ENCODE data around the gene PITPNM2. TPM values are rescaled to one million over a fixed set of nuclear protein-coding genes. Genes with fewer than 3 reads are reported as not detected.

PITPNM2 gene
- total and polyA plus RNA-seq, 2 of the 8 experiments (the other 6 are each of a cell fraction or from before 2014, with no cell fraction given) = 0.59 to 3.4 TPM

DNA sequence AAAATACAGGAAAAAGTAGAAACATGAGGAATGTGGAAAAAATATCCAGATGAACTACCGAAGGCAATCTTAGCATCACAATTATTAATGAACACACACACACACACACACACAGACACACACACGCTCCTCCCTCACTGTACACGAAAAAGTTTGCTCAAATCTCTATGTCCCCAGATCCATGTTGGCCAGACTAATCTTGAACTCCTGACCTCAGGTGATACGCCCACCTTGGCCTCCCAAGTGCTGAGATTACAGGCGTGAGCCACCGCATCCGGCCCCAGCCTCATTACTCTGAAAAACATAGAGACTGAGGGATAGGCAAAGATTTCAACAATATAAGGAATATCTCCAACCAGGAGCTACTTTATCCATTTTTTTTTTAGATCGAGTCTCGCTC, 17.2 kb downstream of the PITPNM2 start:
- Histone ChIP-seq H3K4ac (replicated peaks; ENCODE audit: insufficient read length, low read depth, low read length) (no peak overlapping the region), H2BK5ac (ENCODE audit: low read depth, low read length) (no peak overlapping the region), H3K79me2 (ENCODE audit: control insufficient read depth in 1 of 2, insufficient read depth in 2 of 2, low read length in 2 of 2) (no peaks in the 10 kb centered on the region), H4K20me1 (replicated peaks in 1 of 2; ENCODE audit: control insufficient read depth in 1 of 2, insufficient read depth in 2 of 2, low read length in 2 of 2) (no peaks in the 10 kb centered on the region), H2BK15ac (ENCODE audit: low read length) (no peak overlapping the region), H2BK12ac (ENCODE audit: low read depth, low read length) (no peak overlapping the region), H4K5ac (ENCODE audit: insufficient read length, low read depth, low read length) (no peak overlapping the region), H3K4me3 (ENCODE audit: extremely low read depth in 1 of 4, insufficient read depth in 2 of 4, low read depth in 3 of 4, low read length in 4 of 4) (no peak overlapping the region), H3K14ac (ENCODE audit: insufficient read length) (no peak overlapping the region), H2AFZ (ENCODE audit: low read length) (no peak overlapping the region), H2BK20ac (ENCODE audit: low read length) (no peak overlapping the region), H3K27me3 (replicated peaks in 1 of 4; ENCODE audit: control insufficient read depth in 3 of 4, extremely low read depth in 1 of 4, insufficient read depth in 3 of 4, low read length in 3 of 4) (no peaks in the 10 kb centered on the region), H4K8ac (ENCODE audit: extremely low read depth, insufficient read depth, low read length) (no peak overlapping the region), H3K4me2 (ENCODE audit: insufficient read depth in 1 of 2, low read depth in 2 of 2, low read length in 2 of 2) (no peak overlapping the region), H3K56ac (replicated peaks; ENCODE audit: insufficient read length, low read depth, low read length) (no peak overlapping the region), H3K79me1 (ENCODE audit: low read depth, low read length) (no peaks in the 10 kb centered on the region), H3K4me1 (replicated peaks in 1 of 4; ENCODE audit: control insufficient read depth in 3 of 4, insufficient read depth in 4 of 4, low read length in 3 of 4) (no peaks in the 10 kb centered on the region), H4K91ac (replicated peaks; ENCODE audit: insufficient read length, low read length) (no peak overlapping the region), H3K18ac (ENCODE audit: extremely low read depth, low read length) (no peak overlapping the region), H3K9me3 (ENCODE audit: insufficient read depth in 2 of 2, low read depth in 1 of 2, low read length in 1 of 2) (no peaks in the 10 kb centered on the region), H3K9ac (replicated peaks in 1 of 4; ENCODE audit: extremely low read depth in 1 of 4, low read depth in 3 of 4, low read length in 3 of 4) (no peak overlapping the region), H2AK5ac (ENCODE audit: low read depth, low read length) (no peak overlapping the region), H3K36me3 (ENCODE audit: control insufficient read depth in 2 of 4, insufficient read depth in 4 of 4, low read length in 3 of 4) (no peaks in the 10 kb centered on the region), H3K27ac (ENCODE audit: low read depth, low read length) (no peak overlapping the region), H2BK120ac (replicated peaks; ENCODE audit: low read depth, low read length) (no peak overlapping the region), H3K23me2 (ENCODE audit: low read depth, low read length) (no peaks in the 10 kb centered on the region; the same call in 1 of the 2 replicates), H3K23ac (ENCODE audit: insufficient read length) (no peak overlapping the region)
- DNase-seq (ENCODE audit: low read depth in 1 of 2, low spot score in 2 of 2) (no peak), FAIRE-seq (no peak)
- ChIA-PET POLR2A (ENCODE audit: partially characterized antibody) (no interaction called here), CTCF (ENCODE audit: partially characterized antibody) (interaction anchor here (0.8 kb wide), 1 partner anchor 11 kb away, joined by 5 read pairs; no protein-coding TSS in a partner anchor)
- no peak for TF ChIP-seq SP4 (IDR thresholded peaks at IDR 0.05; ENCODE audit: low read length)
- TF ChIP-seq EZH2 (IDR thresholded peaks at IDR 0.05; ENCODE audit: low read depth, low read length, severe bottlenecking) = no peak
- no peak for TF ChIP-seq CTCF (IDR thresholded peaks at IDR 0.05; ENCODE audit: control extremely low read depth in 1 of 3, insufficient read depth in 1 of 3, low read depth in 1 of 3, low read length in 3 of 3)
- no peak for TF ChIP-seq CBX5 (IDR thresholded peaks at IDR 0.05; ENCODE audit: low read depth, low read length)
- no peak for TF ChIP-seq MAX (IDR thresholded peaks at IDR 0.05)
- no peak for TF ChIP-seq CBX8 (IDR thresholded peaks at IDR 0.05; ENCODE audit: borderline replicate concordance, low read depth, low read length)
- TF ChIP-seq TCF12 (IDR thresholded peaks at IDR 0.05; ENCODE audit: low read depth, low read length) = no peak
- 92% methylated on average over 9 of the region's 9 CpGs; no CpG with 5 or more reads in 1 of the 2 experiments for WGBS, 2 experiments (ENCODE audit: extremely low coverage in 1 of 2, insufficient coverage in 1 of 2, insufficient read length in 1 of 2, insufficient replicate concordance in 2 of 2, low coverage in 1 of 2, low lambda C conversion rate in 2 of 2, missing lambda C conversion rate in 1 of 2)

Data from H1 (cell line).